Stimulated activated naive B cell treated with anti-CD40 and anti-IgM and Interleukin-4, amounts not matched to agents 10 μg/mL and 1 μg/mL and 100 μg/mL, for 72 hours (primary cell): ENCODE data around the gene MAST3.

ENCODE experiments used
- ATAC-seq, 2 donors: fragments of 150-1000 bp; cut with Tn5 transposase; replicated peaks; 2 replicates each; pipeline ENCODE4 v1.10.0; 2021; ENCODE audit warnings: moderate library complexity in 1 of 2
- DNase-seq: peaks from one replicate; pipeline ENCODE4 v3.0.0; 2021
- H3K27ac Mint-ChIP-seq: one replicate; pipeline ENCODE4 v1.8.0; 2022; ENCODE audit warnings: mild to moderate bottlenecking, mixed read lengths
- H3K27me3 Mint-ChIP-seq, 2 donors: one replicate each; pipeline ENCODE4 v1.8.0; 2022; ENCODE audit warnings: mixed read lengths in 2 of 2
- H3K36me3 Mint-ChIP-seq, 2 donors: one replicate each; pipeline ENCODE4 v1.8.0; 2022; ENCODE audit warnings: mixed read lengths in 2 of 2, mild to moderate bottlenecking in 1 of 2
- H3K4me1 Mint-ChIP-seq, 2 donors: one replicate each; pipeline ENCODE4 v1.8.0; 2022; ENCODE audit warnings: mixed read lengths in 2 of 2, mild to moderate bottlenecking in 1 of 2
- H3K4me3 Mint-ChIP-seq, 2 donors: one replicate each; pipeline ENCODE4 v1.8.0; 2022; ENCODE audit warnings: mild to moderate bottlenecking in 2 of 2, mixed read lengths in 2 of 2, moderate library complexity in 1 of 2
- H3K9me3 Mint-ChIP-seq, 2 donors: one replicate each; pipeline ENCODE4 v1.8.0; 2022; ENCODE audit warnings: mixed read lengths in 2 of 2, mild to moderate bottlenecking in 1 of 2

The MAST3 gene

DNA sequence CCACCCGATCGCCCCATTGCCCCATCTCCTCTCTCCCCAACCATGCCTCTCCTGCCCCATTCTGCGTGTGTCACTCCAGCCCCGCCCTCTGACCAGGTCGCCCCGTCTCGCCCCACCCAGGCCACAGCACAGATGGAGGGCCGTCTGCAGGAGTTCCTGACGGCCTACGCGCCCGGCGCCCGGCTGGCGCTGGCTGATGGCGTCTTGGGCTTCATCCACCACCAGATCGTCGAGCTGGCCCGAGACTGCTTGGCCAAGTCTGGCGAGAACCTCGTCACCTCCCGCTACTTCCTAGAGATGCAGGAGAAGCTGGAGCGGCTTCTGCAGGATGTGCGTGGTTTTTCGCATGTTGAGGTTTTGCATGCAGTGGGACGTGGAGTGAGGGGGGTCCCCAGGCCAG lies 26.2 kb downstream of the MAST3 start:
- Mint-ChIP-seq H3K4me3 (no peak overlapping the region), H3K27me3 (no peaks in the 10 kb centered on the region), H3K27ac (no peak overlapping the region), H3K4me1 (peaks cover 13 to 25% of the 10 kb centered on the region in 2 donors), H3K36me3 (peaks cover 41 to 57% of the 10 kb centered on the region in 2 donors), H3K9me3 (no peaks in the 10 kb centered on the region)
- ATAC-seq (no peak), DNase-seq (no peak)

GRCh38 chr19:18126097-18126496 lies 28.5 kb downstream of the MAST3 start:
- Mint-ChIP-seq H3K27me3 (no peaks in the 10 kb centered on the region), H3K4me1 (peaks cover 0 to 7% of the 10 kb centered on the region in 2 donors), H3K9me3 (no peaks in the 10 kb centered on the region), H3K36me3 (peaks cover 59 to 67% of the 10 kb centered on the region in 2 donors), H3K4me3 (no peak overlapping the region), H3K27ac (peak overlapping the region; percentile 83)
- DNase-seq: no peak
- no peak for ATAC-seq

DNA sequence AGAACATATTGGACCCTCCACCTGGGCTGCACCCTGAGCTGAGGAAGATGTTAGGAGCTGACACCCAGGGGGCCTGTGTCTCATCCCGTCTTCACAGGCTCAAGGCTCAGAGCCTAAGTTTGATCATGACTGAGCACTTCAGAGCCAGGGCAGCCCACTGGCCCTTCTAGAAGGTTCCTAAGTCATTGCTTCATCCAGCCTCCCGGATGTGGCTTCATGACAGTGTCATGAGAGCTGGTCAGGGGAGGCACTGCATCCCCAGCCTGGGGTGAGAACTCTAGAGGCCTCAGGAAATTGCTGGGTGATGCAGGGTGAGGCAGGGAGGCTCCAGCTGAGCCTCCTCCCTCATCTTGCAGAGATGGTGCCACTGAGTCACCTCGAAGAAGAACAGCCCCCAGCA lies 30.5 kb downstream of the MAST3 start:
- ATAC-seq (no peak), DNase-seq (no peak)
- Mint-ChIP-seq H3K4me1 (peaks cover 0 to 5% of the 10 kb centered on the region in 2 donors), H3K27me3 (no peaks in the 10 kb centered on the region), H3K36me3 (peaks cover 55 to 66% of the 10 kb centered on the region in 2 donors), H3K9me3 (no peaks in the 10 kb centered on the region), H3K4me3 (no peak overlapping the region), H3K27ac (no peak overlapping the region)

DNA sequence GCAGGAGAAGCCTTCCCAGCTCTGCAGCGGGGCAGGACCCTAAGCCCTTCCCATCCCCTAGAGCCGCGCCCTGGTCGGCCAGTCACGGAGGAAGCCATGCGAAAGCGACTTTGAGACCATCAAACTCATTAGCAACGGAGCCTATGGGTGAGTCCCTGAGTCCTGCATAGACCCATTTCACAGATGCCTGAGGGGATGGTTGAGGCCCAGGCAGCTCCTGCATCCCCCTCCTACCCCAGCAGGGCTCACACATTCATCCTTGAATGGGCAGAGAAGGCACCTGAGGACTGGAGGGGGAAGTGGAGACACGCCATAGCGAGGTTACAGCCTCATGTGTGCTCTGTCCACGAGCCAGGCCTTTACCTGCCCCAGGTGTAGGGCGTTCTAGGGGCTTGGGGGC lies 31.2 kb downstream of the MAST3 start:
- no peak overlapping the region for H3K4me3 Mint-ChIP-seq
- ATAC-seq (no peak), DNase-seq (no peak)
- no peaks in the 10 kb centered on the region for H3K27me3 Mint-ChIP-seq
- peaks cover 0 to 5% of the 10 kb centered on the region in 2 donors for H3K4me1 Mint-ChIP-seq
- H3K36me3 Mint-ChIP-seq: peaks cover 48 to 60% of the 10 kb centered on the region in 2 donors
- no peaks in the 10 kb centered on the region for H3K9me3 Mint-ChIP-seq
- peak overlapping the region; percentile 71 for H3K27ac Mint-ChIP-seq

- DNase-seq (no peak), ATAC-seq (no peak)
- Mint-ChIP-seq H3K9me3 (no peaks in the 10 kb centered on the region), H3K36me3 (peaks cover 54 to 64% of the 10 kb centered on the region in 2 donors), H3K4me1 (peaks cover 0 to 5% of the 10 kb centered on the region in 2 donors), H3K27ac (peak overlapping the region; percentile 80), H3K27me3 (no peaks in the 10 kb centered on the region), H3K4me3 (no peak overlapping the region)
Measured at GRCh38 chr19:18130523-18131242, 33.1 kb downstream of the MAST3 start.

DNA sequence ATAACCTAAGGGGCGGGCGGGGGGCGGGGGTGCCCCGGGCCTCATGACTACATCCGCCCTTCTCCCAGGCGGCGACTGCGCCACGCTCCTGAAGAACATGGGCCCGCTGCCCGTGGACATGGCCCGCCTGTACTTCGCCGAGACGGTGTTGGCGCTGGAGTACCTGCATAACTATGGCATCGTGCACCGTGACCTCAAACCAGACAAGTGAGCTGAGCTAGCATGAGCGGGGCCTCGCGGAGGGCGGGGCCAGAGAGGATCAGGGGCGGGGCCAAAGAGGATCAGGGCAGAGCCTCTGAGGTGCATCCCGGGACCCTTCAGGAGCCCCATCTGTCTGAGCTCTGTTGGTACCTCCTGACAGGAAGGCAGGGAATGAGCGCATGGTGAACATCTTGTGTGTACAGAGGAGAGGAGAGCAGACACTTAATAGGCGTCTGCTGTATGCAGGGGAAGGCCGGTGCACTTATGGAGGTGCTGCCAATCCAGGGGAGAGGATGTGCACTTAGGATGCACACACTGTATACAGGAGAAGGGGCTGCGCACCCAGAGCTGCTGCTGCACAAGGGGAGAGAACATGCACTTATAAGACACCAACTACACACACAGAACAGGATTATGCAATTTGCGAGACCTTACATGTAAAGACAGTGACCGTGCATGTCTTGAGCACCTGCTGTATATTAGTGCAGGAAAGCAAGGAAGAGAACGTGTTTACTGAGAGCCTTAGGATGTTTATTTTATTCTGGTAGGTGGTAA lies 34.4 kb downstream of the MAST3 start:
- Mint-ChIP-seq H3K4me1 (no peaks in the 10 kb centered on the region), H3K36me3 (peaks cover 50 to 69% of the 10 kb centered on the region in 2 donors), H3K4me3 (no peak overlapping the region), H3K27me3 (no peaks in the 10 kb centered on the region), H3K9me3 (no peaks in the 10 kb centered on the region), H3K27ac (no peak overlapping the region)
- DNase-seq (no peak), ATAC-seq (peak in 1 of 2 donors; percentile 44)

- H3K36me3 Mint-ChIP-seq: peaks cover 39 to 63% of the 10 kb centered on the region in 2 donors
- H3K4me3 Mint-ChIP-seq: no peak overlapping the region
- DNase-seq: no peak
- no peaks in the 10 kb centered on the region for H3K27me3 Mint-ChIP-seq
- peak overlapping the region; percentile 79 for H3K27ac Mint-ChIP-seq
- ATAC-seq: no peak
- H3K9me3 Mint-ChIP-seq: peaks cover 2 to 4% of the 10 kb centered on the region in 2 donors
- H3K4me1 Mint-ChIP-seq: peaks cover 0 to 4% of the 10 kb centered on the region in 2 donors
Measured at GRCh38 chr19:18135712-18136584, 38.4 kb downstream of the MAST3 start.

DNA sequence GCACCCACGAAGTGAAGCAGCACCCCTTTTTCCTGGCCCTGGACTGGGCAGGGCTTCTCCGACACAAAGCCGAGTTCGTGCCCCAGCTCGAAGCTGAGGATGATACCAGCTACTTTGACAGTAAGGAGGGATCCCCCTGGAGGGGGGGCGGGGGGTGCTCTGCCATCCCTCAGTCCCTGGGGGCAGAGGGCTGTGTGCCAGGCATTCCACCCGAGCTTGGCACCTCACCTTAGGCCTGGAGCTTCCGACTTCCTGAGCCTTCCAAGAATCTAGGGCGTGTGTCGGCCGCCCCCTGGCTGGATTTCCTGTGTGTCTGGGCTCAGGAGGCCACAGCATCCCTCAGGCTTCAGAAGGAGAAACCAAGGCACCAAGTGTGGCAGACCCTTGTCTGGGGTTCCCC lies 39.7 kb downstream of the MAST3 start:
- no peak for ATAC-seq
- no peaks in the 10 kb centered on the region for H3K27me3 Mint-ChIP-seq

DNA sequence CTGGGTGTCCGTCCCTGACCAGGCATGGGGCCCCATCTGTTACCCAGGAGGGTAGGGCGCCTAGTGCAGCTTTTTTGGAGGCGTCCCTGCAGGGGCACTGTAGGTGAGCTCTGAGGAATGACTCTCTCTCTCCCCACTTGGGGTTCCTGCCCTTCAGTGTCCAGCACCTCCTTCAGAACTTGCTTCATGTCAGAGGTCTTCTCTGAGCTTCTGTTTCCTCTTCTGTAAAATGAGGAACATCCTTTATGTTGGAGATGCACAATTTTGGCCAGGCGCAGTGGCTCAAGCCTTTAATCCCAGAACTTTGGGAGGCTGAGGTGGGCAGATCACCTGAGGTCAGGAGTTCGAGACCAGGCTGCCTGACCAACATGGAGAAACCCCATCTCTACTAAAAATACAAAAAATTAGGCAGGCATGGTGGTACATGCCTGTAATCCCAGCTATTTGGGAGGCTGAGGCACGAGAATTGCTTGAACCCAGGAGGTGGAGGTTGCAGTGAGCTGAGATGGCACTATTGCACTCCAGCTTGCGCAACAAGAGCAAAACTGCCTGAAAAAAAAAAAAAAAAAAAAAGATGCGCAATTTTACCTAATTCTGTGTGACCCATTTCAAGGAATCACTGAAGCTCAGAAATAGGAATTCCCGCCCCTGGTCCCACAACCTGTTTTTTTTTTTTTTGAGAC lies 40.2 kb downstream of the MAST3 start:
- no peak overlapping the region for H3K4me3 Mint-ChIP-seq
- peaks cover 0 to 4% of the 10 kb centered on the region in 2 donors for H3K4me1 Mint-ChIP-seq
- ATAC-seq (no peak), DNase-seq (no peak)
- peaks cover 2 to 4% of the 10 kb centered on the region in 2 donors for H3K9me3 Mint-ChIP-seq
- H3K27ac Mint-ChIP-seq: peak overlapping the region; percentile 20
- H3K27me3 Mint-ChIP-seq: no peaks in the 10 kb centered on the region
- peaks cover 40 to 60% of the 10 kb centered on the region in 2 donors for H3K36me3 Mint-ChIP-seq

More for the DNA sequence above, 39.7 kb downstream of the MAST3 start:
- DNase-seq: no peak
- Mint-ChIP-seq H3K9me3 (peaks cover 2 to 4% of the 10 kb centered on the region in 2 donors), H3K27ac (no peak overlapping the region), H3K36me3 (peaks cover 42 to 64% of the 10 kb centered on the region in 2 donors), H3K4me3 (no peak overlapping the region), H3K4me1 (peaks cover 0 to 4% of the 10 kb centered on the region in 2 donors)

DNA sequence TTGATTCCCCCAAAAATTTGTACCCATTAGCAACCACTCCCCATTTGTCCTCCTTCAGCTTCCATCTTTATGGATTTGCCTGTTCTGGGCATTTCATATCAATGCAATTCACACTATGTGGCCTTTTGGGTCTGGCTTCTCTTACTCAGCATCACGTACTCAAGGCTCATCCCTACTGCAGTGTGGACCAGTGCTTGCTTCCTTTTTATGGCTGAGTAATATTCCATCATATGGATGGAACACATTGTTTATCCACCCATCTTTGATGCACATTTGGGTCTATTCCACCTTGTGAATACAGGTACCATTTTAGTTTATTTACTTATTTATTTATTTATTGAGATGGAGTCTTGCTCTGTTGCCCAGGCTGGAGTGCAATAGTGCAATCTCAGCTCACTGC lies 42.9 kb downstream of the MAST3 start:
- H3K4me1 Mint-ChIP-seq: peaks cover 0 to 4% of the 10 kb centered on the region in 2 donors
- no peak for ATAC-seq
- H3K27me3 Mint-ChIP-seq: no peaks in the 10 kb centered on the region
- peaks cover 2 to 4% of the 10 kb centered on the region in 2 donors for H3K9me3 Mint-ChIP-seq
- no peak for DNase-seq
- peaks cover 51 to 72% of the 10 kb centered on the region in 2 donors for H3K36me3 Mint-ChIP-seq
- no peak overlapping the region for H3K4me3 Mint-ChIP-seq
- no peak overlapping the region for H3K27ac Mint-ChIP-seq

DNA sequence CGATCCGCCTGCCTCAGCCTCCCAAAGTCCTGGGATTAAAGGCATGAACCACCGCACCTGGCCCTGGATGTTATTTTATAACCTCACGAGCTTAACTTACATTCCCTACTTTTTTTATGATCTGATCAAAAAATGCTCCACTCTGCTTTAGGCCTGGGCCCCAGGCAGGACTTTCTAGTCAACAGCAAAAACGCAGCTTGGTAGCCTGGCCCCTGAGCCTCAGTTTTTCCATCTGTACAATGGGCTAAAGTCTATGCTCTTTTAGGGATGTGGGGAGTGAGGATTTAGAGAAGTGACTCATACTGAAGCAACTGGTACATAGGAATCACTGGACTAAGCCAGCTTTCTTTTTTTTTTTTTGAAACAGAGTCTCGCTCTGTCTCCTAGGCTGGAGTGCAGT lies 43.5 kb downstream of the MAST3 start:
- Mint-ChIP-seq H3K4me3 (no peak overlapping the region), H3K9me3 (peaks cover 2 to 4% of the 10 kb centered on the region in 2 donors), H3K27me3 (no peaks in the 10 kb centered on the region), H3K36me3 (peaks cover 52 to 72% of the 10 kb centered on the region in 2 donors), H3K4me1 (peaks cover 0 to 4% of the 10 kb centered on the region in 2 donors), H3K27ac (no peak overlapping the region)
- ATAC-seq: no peak
- no peak for DNase-seq

GRCh38 chr19:18143902-18144301 lies 46.3 kb downstream of the MAST3 start:
- no peak for DNase-seq
- no peak for ATAC-seq
- peaks cover 7 to 11% of the 10 kb centered on the region in 2 donors for H3K4me1 Mint-ChIP-seq
- H3K27ac Mint-ChIP-seq: peak overlapping the region; percentile 71
- H3K36me3 Mint-ChIP-seq: peaks cover 67 to 74% of the 10 kb centered on the region in 2 donors
- no peak overlapping the region for H3K4me3 Mint-ChIP-seq
- H3K27me3 Mint-ChIP-seq: no peaks in the 10 kb centered on the region
- H3K9me3 Mint-ChIP-seq: peaks cover 2 to 4% of the 10 kb centered on the region in 2 donors

- DNase-seq (no peak), ATAC-seq (no peak)
- Mint-ChIP-seq H3K27me3 (no peaks in the 10 kb centered on the region), H3K36me3 (peaks cover 63 to 69% of the 10 kb centered on the region in 2 donors), H3K9me3 (peaks cover 2 to 4% of the 10 kb centered on the region in 2 donors), H3K4me3 (no peak overlapping the region), H3K4me1 (peaks cover 5 to 11% of the 10 kb centered on the region in 2 donors), H3K27ac (peak overlapping the region; percentile 71)
Measured at GRCh38 chr19:18144361-18144760, 46.8 kb downstream of the MAST3 start.
